Measurements from ENCODE around the gene AAK1. TPM values are rescaled to one million over a fixed set of nuclear protein-coding genes. Genes with fewer than 3 reads are reported as not detected.

AAK1 gene
- polyA plus RNA-seq, 1 experiment: 31.1 TPM

DNA sequence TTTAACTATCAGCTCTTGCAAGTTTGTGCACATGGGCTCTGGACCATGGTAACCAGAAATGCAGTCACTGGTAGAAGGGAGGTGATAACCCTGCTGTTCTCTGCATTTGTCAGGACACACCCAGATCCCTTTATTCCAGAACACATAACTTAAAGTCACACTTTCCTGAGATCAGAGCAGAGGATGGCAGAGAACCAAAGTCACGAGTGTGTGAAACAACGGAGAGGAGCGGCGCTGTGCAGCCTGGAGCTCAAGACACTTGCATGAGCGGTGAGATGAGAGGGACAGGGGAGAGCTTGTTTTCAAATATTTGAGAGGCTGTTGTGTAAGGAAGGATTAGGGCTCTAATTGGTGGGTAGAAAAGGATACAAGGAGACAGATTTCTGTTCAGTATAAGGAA, 43.3 kb upstream of the AAK1 start:
- Histone ChIP-seq H3K4me3 (ENCODE audit: low read depth, low read length) (no peak overlapping the region), H3K27me3 (ENCODE audit: control insufficient read depth, insufficient read depth, low read length) (no peaks in the 10 kb centered on the region), H3K27ac (ENCODE audit: low read depth, low read length) (no peak overlapping the region), H3K9me3 (ENCODE audit: control insufficient read depth, insufficient read depth, low read length) (no peaks in the 10 kb centered on the region)
- TF ChIP-seq, protein P1, sequence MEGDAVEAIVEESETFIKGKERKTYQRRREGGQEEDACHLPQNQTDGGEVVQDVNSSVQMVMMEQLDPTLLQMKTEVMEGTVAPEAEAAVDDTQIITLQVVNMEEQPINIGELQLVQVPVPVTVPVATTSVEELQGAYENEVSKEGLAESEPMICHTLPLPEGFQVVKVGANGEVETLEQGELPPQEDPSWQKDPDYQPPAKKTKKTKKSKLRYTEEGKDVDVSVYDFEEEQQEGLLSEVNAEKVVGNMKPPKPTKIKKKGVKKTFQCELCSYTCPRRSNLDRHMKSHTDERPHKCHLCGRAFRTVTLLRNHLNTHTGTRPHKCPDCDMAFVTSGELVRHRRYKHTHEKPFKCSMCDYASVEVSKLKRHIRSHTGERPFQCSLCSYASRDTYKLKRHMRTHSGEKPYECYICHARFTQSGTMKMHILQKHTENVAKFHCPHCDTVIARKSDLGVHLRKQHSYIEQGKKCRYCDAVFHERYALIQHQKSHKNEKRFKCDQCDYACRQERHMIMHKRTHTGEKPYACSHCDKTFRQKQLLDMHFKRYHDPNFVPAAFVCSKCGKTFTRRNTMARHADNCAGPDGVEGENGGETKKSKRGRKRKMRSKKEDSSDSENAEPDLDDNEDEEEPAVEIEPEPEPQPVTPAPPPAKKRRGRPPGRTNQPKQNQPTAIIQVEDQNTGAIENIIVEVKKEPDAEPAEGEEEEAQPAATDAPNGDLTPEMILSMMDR (IDR thresholded peaks at IDR 0.05; ENCODE audit: low read depth, low read length): no peak
- CTCF ChIA-PET: no interaction called here
- POLR2A ChIA-PET: no interaction called here
- DNase-seq (ENCODE audit: low read depth, low spot score): no peak

DNA sequence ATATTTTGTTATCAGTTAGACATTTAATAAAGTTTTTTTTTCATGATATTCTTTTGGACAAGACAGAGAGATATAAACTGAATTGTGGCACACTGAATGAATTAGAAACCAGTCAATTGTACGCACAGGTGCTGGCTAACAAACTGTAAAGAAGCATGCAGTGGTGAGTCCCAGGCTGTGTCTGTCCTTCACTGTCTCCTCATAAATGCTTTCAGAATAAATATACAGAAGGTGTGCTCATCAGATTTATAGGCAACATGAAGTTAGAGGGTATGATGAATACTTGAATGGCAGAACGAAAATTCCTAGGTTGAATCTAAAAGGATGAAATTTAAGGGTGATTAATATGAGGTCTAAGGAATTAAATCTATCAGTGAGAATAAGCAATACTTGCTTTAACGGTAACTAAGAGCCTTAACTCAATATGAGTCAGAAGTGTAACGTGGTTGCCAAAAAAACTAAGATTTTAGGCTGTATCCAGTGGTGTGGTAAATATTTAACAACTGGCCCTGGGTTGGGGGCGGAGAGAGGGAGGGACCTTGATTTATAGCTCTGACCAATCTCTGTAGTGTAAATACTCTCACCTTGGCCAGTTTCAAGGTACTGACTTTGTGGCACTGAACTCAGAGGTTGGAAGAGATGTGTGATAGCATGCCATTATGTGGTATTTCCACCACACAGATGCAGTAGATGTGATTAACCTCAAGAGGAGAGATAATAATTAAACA, 41.9 kb upstream of the AAK1 start:
- no peaks in the 10 kb centered on the region for H3K27me3 ChIP-seq (ENCODE audit: control insufficient read depth, insufficient read depth, low read length)
- TF ChIP-seq, protein P1 (IDR thresholded peaks at IDR 0.05; ENCODE audit: low read depth, low read length): no peak
- CTCF ChIA-PET: no interaction called here
- DNase-seq (ENCODE audit: low read depth, low spot score): no peak
- POLR2A ChIA-PET: no interaction called here
- H3K27ac ChIP-seq (ENCODE audit: low read depth, low read length): no peak overlapping the region
- H3K9me3 ChIP-seq (ENCODE audit: control insufficient read depth, insufficient read depth, low read length): no peaks in the 10 kb centered on the region
- no peak overlapping the region for H3K4me3 ChIP-seq (ENCODE audit: low read depth, low read length)

DNA sequence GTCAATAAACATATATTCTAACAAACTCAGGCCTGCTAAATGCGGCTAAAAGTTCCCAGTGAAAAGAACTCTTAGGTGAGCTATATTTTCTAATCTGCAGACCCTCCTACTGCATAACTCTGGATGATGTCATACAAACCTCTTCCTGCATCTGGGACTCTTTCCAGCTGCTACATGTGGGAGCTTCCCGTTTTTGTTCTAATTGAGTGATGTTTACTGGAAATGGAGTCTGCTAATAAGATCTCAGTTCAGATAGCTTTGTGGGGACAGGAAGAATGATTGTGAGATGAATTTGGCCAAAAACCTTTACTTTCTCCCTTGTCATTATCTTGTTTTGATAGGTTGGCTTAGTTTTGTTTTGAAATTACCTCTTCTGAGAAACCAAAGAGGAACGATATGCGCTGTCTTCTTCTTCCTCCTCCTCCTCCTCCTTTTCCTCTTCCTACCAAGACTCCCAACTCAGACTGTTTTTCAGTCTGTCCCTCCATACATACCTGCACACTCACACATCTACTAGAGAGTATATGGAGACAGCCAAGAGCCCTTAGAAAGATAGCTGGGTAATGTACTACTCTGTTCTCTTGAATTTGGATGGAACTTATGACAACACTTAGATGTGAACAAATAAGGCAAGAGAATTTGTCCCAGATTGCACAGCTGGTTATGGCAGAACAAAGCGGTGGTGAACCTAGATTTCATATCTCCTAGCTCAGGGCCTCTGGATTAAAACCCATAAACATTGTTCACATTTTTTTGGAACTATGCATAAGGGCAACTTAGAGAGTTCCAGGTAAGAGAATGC, 39.8 kb upstream of the AAK1 start:
- DNase-seq (ENCODE audit: low read depth, low spot score): peak; percentile 61
- no peaks in the 10 kb centered on the region for H3K9me3 ChIP-seq (ENCODE audit: control insufficient read depth, insufficient read depth, low read length)
- POLR2A ChIA-PET: interaction anchor here (0.6 to 1.5 kb wide), 3 partner anchors 12 to 117 kb away, joined by 3 to 6 read pairs (median 6); no protein-coding TSS in a partner anchor
- TF ChIP-seq, protein P1 (IDR thresholded peaks at IDR 0.05; ENCODE audit: low read depth, low read length): no peak
- H3K27ac ChIP-seq (ENCODE audit: low read depth, low read length): peak overlapping the region; percentile 53
- no peak overlapping the region for H3K4me3 ChIP-seq (ENCODE audit: low read depth, low read length)
- CTCF ChIA-PET: interaction anchor here (1.2 to 1.8 kb wide), 2 partner anchors 41 to 124 kb away, joined by 3 to 8 read pairs; no protein-coding TSS in a partner anchor
- H3K27me3 ChIP-seq (ENCODE audit: control insufficient read depth, insufficient read depth, low read length): no peaks in the 10 kb centered on the region

DNA sequence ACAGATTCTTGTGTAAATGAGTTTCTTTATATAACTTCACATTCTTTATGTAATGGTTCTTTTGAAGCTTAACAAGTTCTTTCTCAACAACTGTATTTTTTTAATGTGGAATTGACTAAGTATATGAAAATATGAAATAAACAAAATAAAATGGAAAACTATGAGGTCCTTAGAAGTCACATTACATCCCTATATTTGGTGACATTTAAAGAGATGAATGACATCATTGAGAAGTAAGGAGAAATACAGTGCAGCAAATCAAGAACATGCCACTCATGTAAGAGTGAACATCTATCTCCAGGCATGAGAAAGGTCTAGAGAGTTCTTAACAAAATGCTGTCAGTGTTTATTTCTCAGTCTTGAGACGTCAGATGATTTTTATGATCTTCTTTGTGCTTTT, 39.0 kb upstream of the AAK1 start:
- POLR2A ChIA-PET: interaction anchor here (0.9 to 1.5 kb wide), 2 partner anchors 12 to 51 kb away, joined by 3 to 6 read pairs; no protein-coding TSS in a partner anchor
- DNase-seq (ENCODE audit: low read depth, low spot score): no peak
- CTCF ChIA-PET: no interaction called here
- Histone ChIP-seq H3K27ac (ENCODE audit: low read depth, low read length) (no peak overlapping the region), H3K9me3 (ENCODE audit: control insufficient read depth, insufficient read depth, low read length) (no peaks in the 10 kb centered on the region), H3K4me3 (ENCODE audit: low read depth, low read length) (no peak overlapping the region), H3K27me3 (ENCODE audit: control insufficient read depth, insufficient read depth, low read length) (no peaks in the 10 kb centered on the region)
- TF ChIP-seq, protein P1 (IDR thresholded peaks at IDR 0.05; ENCODE audit: low read depth, low read length): no peak
